Cardiac fibroblast (primary cell): ENCODE data around the gene MAGEB17.

Source experiments
- DNase-seq, 2 donors: peaks; one replicate each; pipeline versions ENCODE4 v3.0.0 to v3.0.0-alpha.2; 2010; ENCODE audit warnings: low read depth in 2 of 2
- H3K4me3 ChIP-seq, 2 donors: replicated peaks in 1 of 2; 1 replicate in 1 of 2; 2 replicates in 1 of 2; pipeline ENCODE4 v1.5.1; 2011; ENCODE audit warnings: low read depth in 2 of 2, low read length in 2 of 2, mild to moderate bottlenecking in 2 of 2, moderate library complexity in 1 of 2
- CTCF ChIP-seq: IDR thresholded peaks from one replicate; pipeline ENCODE4 v1.5.1; 2011; ENCODE audit warnings: low read depth, mild to moderate bottlenecking, low read length, inconsistent platforms

Gene MAGEB17

GRCh38 chrX:16187024-16187760, 19.9 kb downstream of the MAGEB17 start:
- no peak overlapping the region for H3K4me3 ChIP-seq
- DNase-seq = no peak
- TF ChIP-seq CTCF = no peak

GRCh38 chrX:16188687-16189086, 21.4 kb downstream of the MAGEB17 start:
- TF ChIP-seq CTCF = no peak

GRCh38 chrX:16191605-16192004, 24.3 kb downstream of the MAGEB17 start:
- no peak overlapping the region for H3K4me3 ChIP-seq
- no peak for DNase-seq
- TF ChIP-seq CTCF = no peak

More at GRCh38 chrX:16188687-16189086, 21.4 kb downstream of the MAGEB17 start:
- peak in 1 of 2 donors; percentile 39 for DNase-seq
- H3K4me3 ChIP-seq = no peak overlapping the region

- DNase-seq = peak in 1 of 2 donors; percentile 1
Observed at GRCh38 chrX:16196829-16197228, 29.5 kb downstream of the MAGEB17 start.

GRCh38 chrX:16199343-16199742, 32.1 kb downstream of the MAGEB17 start:
- DNase-seq = no peak

More at GRCh38 chrX:16196829-16197228, 29.5 kb downstream of the MAGEB17 start:
- TF ChIP-seq CTCF = no peak
- no peak overlapping the region for H3K4me3 ChIP-seq

GRCh38 chrX:16202943-16203342, 35.7 kb downstream of the MAGEB17 start:
- no peak for TF ChIP-seq CTCF
- DNase-seq = no peak
- H3K4me3 ChIP-seq = no peak overlapping the region

More at GRCh38 chrX:16199343-16199742, 32.1 kb downstream of the MAGEB17 start:
- no peak for TF ChIP-seq CTCF
- no peak overlapping the region for H3K4me3 ChIP-seq
